GM20000 (cell line): ENCODE measurements around the gene MAN1A1.

Experiments
- DNase-seq: peaks from one replicate; pipeline ENCODE4 v3.0.0; 2012; ENCODE audit warnings: low spot score
- TF ChIP-seq, protein P1 (sequence below): IDR thresholded peaks from 2 replicates; pipeline ENCODE4 v1.5.1; 2012; ENCODE audit warnings: mild to moderate bottlenecking, control low read depth; ENCODE audit errors: extremely low read depth, missing control alignments

The MAN1A1 gene

DNA sequence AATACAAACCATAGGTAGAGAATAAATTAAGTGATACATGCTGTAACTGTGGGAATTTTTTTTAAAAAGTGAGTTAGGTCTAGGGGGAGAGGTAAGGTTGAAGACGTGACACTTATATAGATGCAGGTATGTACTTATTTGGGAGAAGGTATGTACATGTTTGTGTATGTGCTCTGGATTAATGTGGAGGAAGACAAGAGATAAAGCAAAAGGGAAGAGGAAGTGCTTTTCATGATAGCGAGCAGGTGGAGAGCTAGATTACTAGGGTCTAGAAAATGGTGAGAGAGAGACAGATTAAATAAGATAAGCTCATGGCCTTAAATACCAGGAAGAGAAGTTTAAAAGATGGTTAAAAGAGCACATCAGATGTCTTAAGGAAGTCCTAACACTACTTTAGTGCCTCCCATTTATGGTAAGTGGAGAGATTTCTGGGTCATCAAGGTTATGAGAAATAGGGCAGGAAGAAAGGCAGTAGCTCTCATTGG, 92.5 kb downstream of the MAN1A1 start:
- TF ChIP-seq, protein P1, sequence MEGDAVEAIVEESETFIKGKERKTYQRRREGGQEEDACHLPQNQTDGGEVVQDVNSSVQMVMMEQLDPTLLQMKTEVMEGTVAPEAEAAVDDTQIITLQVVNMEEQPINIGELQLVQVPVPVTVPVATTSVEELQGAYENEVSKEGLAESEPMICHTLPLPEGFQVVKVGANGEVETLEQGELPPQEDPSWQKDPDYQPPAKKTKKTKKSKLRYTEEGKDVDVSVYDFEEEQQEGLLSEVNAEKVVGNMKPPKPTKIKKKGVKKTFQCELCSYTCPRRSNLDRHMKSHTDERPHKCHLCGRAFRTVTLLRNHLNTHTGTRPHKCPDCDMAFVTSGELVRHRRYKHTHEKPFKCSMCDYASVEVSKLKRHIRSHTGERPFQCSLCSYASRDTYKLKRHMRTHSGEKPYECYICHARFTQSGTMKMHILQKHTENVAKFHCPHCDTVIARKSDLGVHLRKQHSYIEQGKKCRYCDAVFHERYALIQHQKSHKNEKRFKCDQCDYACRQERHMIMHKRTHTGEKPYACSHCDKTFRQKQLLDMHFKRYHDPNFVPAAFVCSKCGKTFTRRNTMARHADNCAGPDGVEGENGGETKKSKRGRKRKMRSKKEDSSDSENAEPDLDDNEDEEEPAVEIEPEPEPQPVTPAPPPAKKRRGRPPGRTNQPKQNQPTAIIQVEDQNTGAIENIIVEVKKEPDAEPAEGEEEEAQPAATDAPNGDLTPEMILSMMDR = no peak
- DNase-seq = no peak

DNA sequence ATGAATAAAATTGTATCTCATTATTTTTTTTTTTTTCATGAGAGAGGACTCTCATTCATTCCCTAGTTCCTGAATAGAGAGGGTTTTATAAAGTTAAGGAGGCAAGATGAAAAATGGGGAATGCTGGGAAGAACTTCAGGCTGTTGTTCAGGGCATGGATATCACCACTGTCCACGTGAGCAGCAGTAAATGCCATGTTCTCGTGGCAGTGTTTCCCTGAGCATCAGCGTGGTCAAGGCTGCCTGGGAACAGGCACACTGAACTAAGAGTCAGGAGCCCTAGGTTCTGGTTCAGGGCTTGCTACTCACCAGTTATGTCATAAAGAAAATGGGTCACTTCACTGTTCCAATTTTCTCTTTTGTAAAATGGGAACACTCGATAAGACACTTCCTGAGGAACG, 93.2 kb downstream of the MAN1A1 start:
- TF ChIP-seq, protein P1 = no peak
- no peak for DNase-seq

- TF ChIP-seq, protein P1 = no peak
- DNase-seq = no peak
Measured at GRCh38 chr6:119255492-119255891, 94.1 kb downstream of the MAN1A1 start.

GRCh38 chr6:119250036-119250435, 99.5 kb downstream of the MAN1A1 start:
- TF ChIP-seq, protein P1 = no peak
- DNase-seq = no peak

GRCh38 chr6:119249319-119249718, 100.2 kb downstream of the MAN1A1 start:
- TF ChIP-seq, protein P1 = no peak

GRCh38 chr6:119247504-119247903, 102.1 kb downstream of the MAN1A1 start:
- TF ChIP-seq, protein P1 = no peak
- DNase-seq = no peak

More at GRCh38 chr6:119249319-119249718, 100.2 kb downstream of the MAN1A1 start:
- DNase-seq = no peak

GRCh38 chr6:119243657-119244056, 105.9 kb downstream of the MAN1A1 start:
- DNase-seq = no peak
- TF ChIP-seq, protein P1 = no peak
